Measurements from ENCODE around the gene TGFBR1.

TGFBR1 gene

DNA sequence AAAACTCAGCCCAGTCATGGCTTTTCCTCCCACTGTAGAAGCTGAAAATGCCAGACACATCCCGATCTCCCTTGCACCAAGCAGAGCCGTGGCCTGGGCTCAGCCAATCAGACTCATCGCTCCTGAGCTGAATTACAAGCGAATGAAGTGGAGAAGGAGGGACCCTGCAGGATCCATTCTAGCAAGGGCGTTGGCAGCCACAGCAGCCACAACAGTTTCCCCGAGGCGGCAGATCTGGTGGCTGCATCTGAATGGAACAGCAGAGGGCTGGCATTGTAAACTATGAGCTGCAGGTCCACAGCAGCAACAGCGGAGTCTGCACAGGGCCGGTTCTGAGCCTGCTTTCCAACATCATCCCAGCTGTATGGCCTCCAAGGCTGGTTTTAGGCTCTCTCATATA lies 93.1 kb downstream of the TGFBR1 start:
- H3K4me3 ChIP-seq (replicated peaks; ENCODE audit: low read depth, low read length) = no peak overlapping the region
- TF ChIP-seq, protein P1, sequence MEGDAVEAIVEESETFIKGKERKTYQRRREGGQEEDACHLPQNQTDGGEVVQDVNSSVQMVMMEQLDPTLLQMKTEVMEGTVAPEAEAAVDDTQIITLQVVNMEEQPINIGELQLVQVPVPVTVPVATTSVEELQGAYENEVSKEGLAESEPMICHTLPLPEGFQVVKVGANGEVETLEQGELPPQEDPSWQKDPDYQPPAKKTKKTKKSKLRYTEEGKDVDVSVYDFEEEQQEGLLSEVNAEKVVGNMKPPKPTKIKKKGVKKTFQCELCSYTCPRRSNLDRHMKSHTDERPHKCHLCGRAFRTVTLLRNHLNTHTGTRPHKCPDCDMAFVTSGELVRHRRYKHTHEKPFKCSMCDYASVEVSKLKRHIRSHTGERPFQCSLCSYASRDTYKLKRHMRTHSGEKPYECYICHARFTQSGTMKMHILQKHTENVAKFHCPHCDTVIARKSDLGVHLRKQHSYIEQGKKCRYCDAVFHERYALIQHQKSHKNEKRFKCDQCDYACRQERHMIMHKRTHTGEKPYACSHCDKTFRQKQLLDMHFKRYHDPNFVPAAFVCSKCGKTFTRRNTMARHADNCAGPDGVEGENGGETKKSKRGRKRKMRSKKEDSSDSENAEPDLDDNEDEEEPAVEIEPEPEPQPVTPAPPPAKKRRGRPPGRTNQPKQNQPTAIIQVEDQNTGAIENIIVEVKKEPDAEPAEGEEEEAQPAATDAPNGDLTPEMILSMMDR (IDR thresholded peaks at IDR 0.05; ENCODE audit: low read length, missing control alignments) = no peak
- no peak for DNase-seq (ENCODE audit: low read depth)

DNA sequence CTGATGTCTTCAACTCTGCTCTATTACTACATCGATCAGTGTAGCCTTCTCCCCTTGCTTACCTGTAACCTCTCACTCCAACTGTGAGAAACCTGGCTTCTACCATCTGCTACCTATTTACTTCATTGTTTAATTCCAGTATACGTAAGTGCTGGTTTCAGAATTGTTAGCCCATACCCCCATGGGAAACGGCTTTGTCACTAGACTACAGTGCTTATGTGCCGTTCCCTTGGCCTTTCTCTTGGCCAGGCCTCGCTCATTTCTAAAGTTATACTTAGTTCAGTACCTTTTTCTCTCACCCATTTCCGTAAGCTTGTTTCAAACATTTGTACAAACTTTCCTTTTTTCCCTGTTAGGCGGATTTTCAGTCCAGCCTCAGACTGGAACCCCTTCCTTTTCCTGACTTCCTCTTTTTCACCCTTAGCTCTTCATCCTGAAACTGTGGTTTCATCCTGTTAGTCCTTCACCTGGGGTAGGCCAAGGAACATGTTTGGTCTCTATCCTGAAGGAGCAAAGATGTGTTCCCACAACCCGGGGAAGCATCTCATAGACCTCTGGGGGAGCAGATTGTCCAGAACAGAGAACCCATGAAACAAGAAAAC lies 95.1 kb downstream of the TGFBR1 start:
- TF ChIP-seq, protein P1 (IDR thresholded peaks at IDR 0.05; ENCODE audit: low read length, missing control alignments) = no peak
- no peak for DNase-seq (ENCODE audit: low read depth)
- H3K4me3 ChIP-seq (replicated peaks; ENCODE audit: low read depth, low read length) = no peak overlapping the region

DNA sequence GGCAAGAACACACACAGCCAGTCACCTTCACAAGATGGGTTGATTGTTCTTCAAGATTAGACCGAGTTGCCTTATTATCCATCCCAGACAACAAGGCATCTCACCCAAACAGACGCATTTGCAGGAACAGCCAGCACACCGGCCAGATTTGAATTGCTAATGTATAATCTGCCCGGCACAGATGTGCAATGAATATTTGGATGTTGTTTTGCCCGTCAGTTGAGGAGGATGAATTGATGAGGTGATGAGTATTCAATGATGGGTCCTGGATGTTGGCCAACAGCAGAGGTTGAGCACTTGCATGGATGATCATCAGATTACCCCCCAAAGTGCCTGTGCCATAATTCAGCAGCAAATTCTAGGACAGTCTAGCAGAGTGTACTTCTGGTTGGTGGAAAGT lies 96.7 kb downstream of the TGFBR1 start:
- TF ChIP-seq, protein P1 (IDR thresholded peaks at IDR 0.05; ENCODE audit: low read length, missing control alignments) = no peak
- no peak overlapping the region for H3K4me3 ChIP-seq (replicated peaks; ENCODE audit: low read depth, low read length)
- DNase-seq (ENCODE audit: low read depth) = no peak
